Hepatocyte (in vitro differentiated cells): ENCODE data around the gene LZIC. TPM values are rescaled to one million over a fixed set of nuclear protein-coding genes. Genes with fewer than 3 reads are reported as not detected.

Source experiments
- DNase-seq: peaks from one replicate; pipeline ENCODE4 v3.0.0-alpha.2; 2016; ENCODE audit warnings: low spot score
- H2AFZ ChIP-seq: fragments of 200-600 bp; sonication (generic); 2 replicates; pipeline ENCODE4 v1.6.0; 2016; ENCODE audit warnings: antibody characterized with exemption, mild to moderate bottlenecking
- H3K27ac ChIP-seq: fragments of 200-600 bp; sonication (generic); 2 replicates; pipeline ENCODE4 v1.5.1; 2016; ENCODE audit warnings: mild to moderate bottlenecking
- H3K27me3 ChIP-seq: fragments of 200-600 bp; sonication (generic); 2 replicates; pipeline ENCODE4 v1.6.1; 2016
- H3K36me3 ChIP-seq: fragments of 200-600 bp; sonication (generic); replicated peaks from 2 replicates; pipeline ENCODE4 v1.5.1; 2016; ENCODE audit warnings: low read depth; ENCODE audit not compliant: insufficient read depth
- H3K4me1 ChIP-seq: fragments of 200-600 bp; sonication (generic); 2 replicates; pipeline ENCODE4 v1.5.1; 2016; ENCODE audit warnings: mild to moderate bottlenecking, moderate library complexity; ENCODE audit not compliant: insufficient read depth
- H3K4me2 ChIP-seq: fragments of 200-600 bp; sonication (generic); 2 replicates; pipeline ENCODE4 v1.6.0; 2016
- H3K4me3 ChIP-seq: fragments of 200-600 bp; sonication (generic); 2 replicates; pipeline ENCODE4 v1.5.1; 2016; ENCODE audit warnings: mild to moderate bottlenecking
- H3K79me2 ChIP-seq: fragments of 200-600 bp; sonication (generic); 2 replicates; pipeline ENCODE4 v1.6.0; 2017; ENCODE audit warnings: mild to moderate bottlenecking
- H3K9me2 ChIP-seq: fragments of 200-600 bp; sonication (generic); replicated peaks from 2 replicates; pipeline ENCODE4 v1.6.0; 2017; ENCODE audit warnings: mild to moderate bottlenecking; ENCODE audit not compliant: insufficient read depth
- H3K9me3 ChIP-seq: fragments of 200-600 bp; sonication (generic); 2 replicates; pipeline ENCODE4 v1.5.1; 2016; ENCODE audit warnings: low read depth, mild to moderate bottlenecking
- H4K20me1 ChIP-seq: fragments of 200-600 bp; sonication (generic); 2 replicates; pipeline ENCODE4 v1.6.0; 2016; ENCODE audit warnings: mild to moderate bottlenecking; ENCODE audit not compliant: insufficient read depth, poor library complexity, severe bottlenecking
- CTCF ChIP-seq: fragments of 200-600 bp; sonication (generic); IDR thresholded peaks from 2 replicates; pipeline ENCODE4 v1.5.1; 2016; ENCODE audit warnings: antibody characterized with exemption, mild to moderate bottlenecking; ENCODE audit not compliant: poor library complexity
- EZH2 ChIP-seq: fragments of 200-600 bp; sonication (generic); IDR thresholded peaks from 2 replicates; pipeline ENCODE4 v1.6.1; 2016; ENCODE audit warnings: antibody characterized with exemption, mild to moderate bottlenecking, borderline replicate concordance
- EZH2phosphoT487 ChIP-seq: fragments of 200-600 bp; sonication (generic); IDR thresholded peaks from one replicate; pipeline ENCODE4 v1.6.1; 2018; ENCODE audit warnings: antibody characterized with exemption, mild to moderate bottlenecking, low read depth, moderate library complexity; ENCODE audit not compliant: unreplicated experiment, severe bottlenecking
- WGBS: methylation state at CpG from one replicate; pipeline ENCODE4 v1.1.6; 2016; ENCODE audit warnings: low lambda C conversion rate; ENCODE audit errors: missing lambda C conversion rate; 5-methylcytosine and 5-hydroxymethylcytosine counted together
- polyA plus RNA-seq: library from polyadenylated mRNA; unstranded; fragments of >200 nt; fragmentation: Nextera tagmentation; extraction: Ambion mirVana; gene quantifications from 2 replicates; pipeline ENCODE4 v1.2.1, GENCODE V29; 2016
- total RNA-seq: library from RNA; depleted of rRNA; stranded (reverse); fragments of >200 nt; gene quantifications from 2 replicates; pipeline ENCODE4 v1.2.3, GENCODE V29; 2014

Gene LZIC
- 47.6 and 48.1 TPM in 2 replicates for total RNA-seq
- 24.2 and 25.7 TPM in 2 replicates for polyA plus RNA-seq

- Histone ChIP-seq H3K4me2 (peak within 1 kb of the TSS; percentile 84), H2AFZ (peak within 1 kb of the TSS; percentile 96), H3K9me3 (no peaks in the 10 kb centered on the region), H3K27me3 (no peaks in the 10 kb centered on the region), H3K27ac (peak within 1 kb of the TSS; percentile 95), H3K36me3 (no peaks in the 10 kb centered on the region), H3K4me1 (peaks cover 8% of the 10 kb centered on the region), H3K4me3 (peak within 1 kb of the TSS; percentile 73), H3K79me2 (peaks cover 39% of the 10 kb centered on the region), H3K9me2 (no peaks in the 10 kb centered on the region), H4K20me1 (no peaks in the 10 kb centered on the region)
- peak; percentile 97 for DNase-seq
- WGBS = under 1% methylated on average over 52 of the region's 53 CpGs
- TF ChIP-seq EZH2phosphoT487 (no peak), EZH2 (no peak), CTCF (no peak)
Measured at GRCh38 chr1:9942939-9943788, at the start of gene LZIC, which contains the start of gene NMNAT1. Gene LZIC, minus strand, starts transcription at chr1:9943391. Its CDS starts 6,772 bp downstream, at chr1:9936619. Gene NMNAT1, plus strand, starts transcription at chr1:9943475. Its CDS starts 28,599 bp downstream, at chr1:9972074.

- no peak for DNase-seq
- TF ChIP-seq EZH2 (no peak), EZH2phosphoT487 (no peak), CTCF (no peak)
- no peaks in the 10 kb centered on the region for H3K79me2 ChIP-seq
- no peaks in the 10 kb centered on the region for H3K9me2 ChIP-seq
- H3K9me3 ChIP-seq = no peaks in the 10 kb centered on the region
- WGBS = 93% methylated on average over 5 of the region's 5 CpGs
- peaks cover 23% of the 10 kb centered on the region for H3K27me3 ChIP-seq
- H3K4me2 ChIP-seq = no peak overlapping the region
- no peaks in the 10 kb centered on the region for H4K20me1 ChIP-seq
- H3K4me1 ChIP-seq = no peaks in the 10 kb centered on the region
- H2AFZ ChIP-seq = no peak overlapping the region
- no peaks in the 10 kb centered on the region for H3K36me3 ChIP-seq
- H3K4me3 ChIP-seq = no peak overlapping the region
- H3K27ac ChIP-seq = no peak overlapping the region
Measured at GRCh38 chr1:9992910-9993309, 49.7 kb upstream of the LZIC start.

- H3K9me3 ChIP-seq = no peaks in the 10 kb centered on the region
- H3K79me2 ChIP-seq = no peaks in the 10 kb centered on the region
- no peaks in the 10 kb centered on the region for H4K20me1 ChIP-seq
- H3K4me3 ChIP-seq = no peak overlapping the region
- 90% methylated on average over 2 of the region's 2 CpGs for WGBS
- H3K4me2 ChIP-seq = no peak overlapping the region
- H3K27me3 ChIP-seq = peaks cover 4% of the 10 kb centered on the region
- H3K9me2 ChIP-seq = no peaks in the 10 kb centered on the region
- H2AFZ ChIP-seq = no peak overlapping the region
- no peak overlapping the region for H3K27ac ChIP-seq
- no peaks in the 10 kb centered on the region for H3K4me1 ChIP-seq
- no peak for TF ChIP-seq EZH2phosphoT487
- no peak for TF ChIP-seq EZH2
- no peak for TF ChIP-seq CTCF
- H3K36me3 ChIP-seq = no peaks in the 10 kb centered on the region
- DNase-seq = no peak
Measured at GRCh38 chr1:9990944-9991343, 47.8 kb upstream of the LZIC start.
